ENCODE measurements around the gene MARCHF10. TPM values are rescaled to one million over a fixed set of nuclear protein-coding genes. Genes with fewer than 3 reads are reported as not detected.
A peak's percentile ranks its signal among the peaks of the same experiment; 100 is the strongest.
"Not testable (repeated sequence)": the region's sequence is repeated elsewhere in the genome, so short reads cannot be mapped to it uniquely, and the experiment has no call there.

Gene MARCHF10
- total RNA-seq, 1 donor = under 0.01 TPM

DNA sequence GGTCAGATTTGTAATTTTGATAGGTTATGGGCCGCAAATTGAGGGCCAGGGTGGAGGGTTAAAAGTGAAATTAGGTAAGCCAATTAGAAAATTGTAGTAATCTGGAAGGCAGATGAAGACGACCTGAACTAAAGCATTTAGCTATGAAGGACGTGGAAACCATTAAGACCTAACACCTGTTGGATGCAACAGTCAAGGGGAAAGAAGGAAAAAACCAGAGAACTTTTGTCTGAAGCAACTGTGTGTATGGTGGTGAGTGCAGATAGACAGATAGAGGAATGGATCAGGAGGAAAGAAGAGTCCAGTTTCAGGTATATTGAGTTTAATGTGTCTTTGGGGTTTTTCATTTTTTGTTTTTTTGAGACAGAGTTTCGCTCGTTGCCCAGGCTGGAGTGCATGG lies 40.2 kb upstream of the MARCHF10 start:
- H3K4me3 ChIP-seq (ENCODE audit: low read depth, low read length) = no peak overlapping the region
- no peak for DNase-seq (ENCODE audit: low read depth)
- no peak for TF ChIP-seq CTCF (IDR thresholded peaks at IDR 0.05; ENCODE audit: insufficient read depth, low read depth, low read length)

DNA sequence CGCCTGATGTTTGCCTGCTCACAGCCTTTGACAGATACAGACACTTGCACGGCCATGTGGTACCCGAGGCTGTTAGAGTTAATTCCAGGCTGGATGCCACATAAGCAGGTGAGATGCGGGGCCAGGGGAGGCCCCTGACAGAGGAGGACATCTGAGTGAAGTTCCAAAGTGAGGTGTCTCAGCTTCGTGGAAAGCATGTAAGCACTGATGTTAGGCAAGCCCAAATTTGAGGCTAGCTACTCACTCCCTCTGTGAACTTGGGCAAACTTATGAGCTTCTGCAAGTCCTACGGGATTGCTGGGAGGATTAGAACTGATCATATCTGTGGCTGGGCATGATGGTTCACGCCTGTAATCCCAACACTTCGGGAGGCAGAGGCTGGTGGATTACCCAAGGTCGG lies 39.3 kb upstream of the MARCHF10 start:
- TF ChIP-seq CTCF (IDR thresholded peaks at IDR 0.05; ENCODE audit: insufficient read depth, low read depth, low read length) = no peak
- no peak overlapping the region for H3K4me3 ChIP-seq (ENCODE audit: low read depth, low read length)
- DNase-seq (ENCODE audit: low read depth) = no peak

DNA sequence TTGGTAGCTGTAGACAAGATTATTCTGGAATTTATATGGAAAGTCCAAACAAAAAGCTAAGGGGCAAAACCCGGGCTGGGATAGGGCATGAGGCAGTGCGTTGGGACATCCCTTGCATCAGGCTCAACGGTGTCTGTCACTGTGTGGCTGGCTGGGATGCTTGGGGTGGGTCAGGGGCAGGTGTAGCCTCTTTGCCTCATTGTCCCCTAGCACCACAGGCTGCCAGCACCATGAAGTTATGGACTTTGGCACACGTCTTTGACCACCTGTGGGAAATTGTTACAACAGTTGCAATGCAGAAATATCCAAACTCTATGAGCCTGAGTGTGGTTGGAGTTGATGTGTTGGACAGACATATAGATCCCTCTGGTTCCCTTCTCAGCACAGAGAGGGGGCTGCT lies 32.8 kb upstream of the MARCHF10 start:
- DNase-seq (ENCODE audit: low read depth) = no peak
- TF ChIP-seq CTCF (IDR thresholded peaks at IDR 0.05; ENCODE audit: insufficient read depth, low read depth, low read length) = no peak
- H3K4me3 ChIP-seq (ENCODE audit: low read depth, low read length) = no peak overlapping the region

GRCh38 chr17:62833816-62834215 lies 25.7 kb upstream of the MARCHF10 start:
- DNase-seq (ENCODE audit: low read depth); H3K4me3 ChIP-seq (ENCODE audit: low read depth, low read length): not testable (repeated sequence)

GRCh38 chr17:62832405-62832804 lies 24.3 kb upstream of the MARCHF10 start:
- no peak overlapping the region for H3K4me3 ChIP-seq (ENCODE audit: low read depth, low read length)
- DNase-seq (ENCODE audit: low read depth) = no peak
- TF ChIP-seq CTCF (IDR thresholded peaks at IDR 0.05; ENCODE audit: insufficient read depth, low read depth, low read length) = no peak

DNA sequence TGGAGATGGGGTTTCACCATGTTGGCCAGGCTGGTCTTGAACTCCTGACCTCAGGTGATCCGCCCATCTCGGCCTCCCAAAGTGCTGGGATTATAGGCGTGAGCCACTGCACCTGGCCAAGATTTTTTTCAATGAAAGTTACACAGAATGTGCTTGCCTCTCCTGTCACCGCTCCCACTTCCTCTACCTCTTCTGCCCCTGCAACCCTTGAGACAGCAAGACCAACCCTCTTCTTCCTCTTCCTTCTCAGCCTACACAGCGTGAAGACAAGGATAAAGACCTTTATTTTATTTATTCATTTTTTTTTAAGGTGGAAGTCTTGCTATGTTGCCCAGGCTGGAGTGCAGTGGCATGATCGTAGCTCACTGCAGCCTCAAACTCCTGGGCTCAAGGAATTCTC lies 23.0 kb upstream of the MARCHF10 start:
- not testable (repeated sequence) for H3K4me3 ChIP-seq (ENCODE audit: low read depth, low read length); DNase-seq (ENCODE audit: low read depth)

DNA sequence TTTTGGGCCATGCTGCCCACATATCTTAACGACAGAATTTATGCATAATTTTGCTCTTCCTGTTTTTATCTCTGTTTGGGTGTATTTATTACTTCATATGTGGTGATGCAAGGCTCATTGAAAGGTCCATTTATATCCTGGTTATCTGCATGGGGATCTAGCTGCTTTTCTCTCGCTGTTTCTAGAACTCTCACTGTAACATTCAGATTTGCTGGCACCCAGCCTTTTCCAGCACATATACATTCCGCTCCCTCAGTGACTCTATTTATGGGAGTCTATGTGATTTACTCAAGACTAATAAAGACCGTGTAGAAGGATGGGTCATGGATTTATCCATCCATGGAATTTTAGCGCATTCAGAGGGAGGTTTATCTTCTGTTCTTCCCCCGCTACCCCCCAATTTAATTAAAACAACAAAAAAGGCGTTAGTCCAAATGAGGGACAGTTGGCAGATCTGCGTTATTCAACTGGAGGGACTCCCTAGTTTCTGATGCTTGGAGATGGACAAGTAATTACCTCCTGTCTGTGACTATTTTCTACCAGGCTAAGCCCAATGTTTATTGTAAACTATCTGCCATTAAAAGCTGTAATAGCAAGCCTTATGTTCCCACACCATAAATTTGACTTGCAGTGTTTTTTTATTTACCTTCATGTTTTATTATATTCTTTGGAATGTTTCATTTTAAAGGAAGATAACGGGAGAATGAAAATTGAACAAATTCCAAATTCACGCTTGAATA lies 19.8 kb upstream of the MARCHF10 start:
- DNase-seq (ENCODE audit: low read depth) = peak; percentile 94
- TF ChIP-seq CTCF (IDR thresholded peaks at IDR 0.05; ENCODE audit: insufficient read depth, low read depth, low read length) = no peak

DNA sequence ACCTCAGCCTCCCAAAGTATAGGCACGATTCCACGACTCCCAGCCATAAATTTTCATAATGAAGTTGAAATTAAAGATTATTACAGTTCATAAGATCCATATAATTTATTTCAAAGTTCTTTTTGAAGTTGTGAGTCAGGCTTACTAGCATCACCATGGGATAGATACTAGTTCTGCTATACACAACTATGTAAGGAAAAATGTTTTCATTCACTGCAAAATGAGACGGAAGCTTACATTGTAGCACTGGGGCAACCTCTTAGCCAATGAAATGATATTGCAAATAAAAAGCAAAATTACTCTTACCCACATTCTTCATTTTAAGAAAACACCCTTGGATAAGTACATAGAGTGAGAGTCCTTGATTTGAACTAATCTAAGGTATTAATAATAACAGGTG lies 18.8 kb upstream of the MARCHF10 start:
- no peak for TF ChIP-seq CTCF (IDR thresholded peaks at IDR 0.05; ENCODE audit: insufficient read depth, low read depth, low read length)
- H3K4me3 ChIP-seq (ENCODE audit: low read depth, low read length) = no peak overlapping the region
- no peak for DNase-seq (ENCODE audit: low read depth)

More for the DNA sequence above, 19.8 kb upstream of the MARCHF10 start:
- no peak overlapping the region for H3K4me3 ChIP-seq (ENCODE audit: low read depth, low read length)

All from fibroblast of villous mesenchyme (primary cell).